ENCODE data around the gene ITGB7.
"Not testable (repeated sequence)": the region's sequence is repeated elsewhere in the genome, so short reads cannot be mapped to it uniquely, and the experiment has no call there.

The ITGB7 gene

GRCh38 chr12:53176750-53177149 is 30.3 kb downstream of the ITGB7 start:
- no peak for DNase-seq

- no peak for DNase-seq
These were observed 32.1 kb downstream of the ITGB7 start for GRCh38 chr12:53174881-53175491.

GRCh38 chr12:53173085-53173715 is 33.9 kb downstream of the ITGB7 start:
- no peak for DNase-seq

GRCh38 chr12:53172352-53172751 is 34.7 kb downstream of the ITGB7 start:
- DNase-seq = no peak

- no peak for DNase-seq
These were observed 35.2 kb downstream of the ITGB7 start for GRCh38 chr12:53171725-53172329.

GRCh38 chr12:53170876-53171724 is 36.0 kb downstream of the ITGB7 start:
- DNase-seq = no peak

- no peak for DNase-seq
These were observed 36.8 kb downstream of the ITGB7 start for GRCh38 chr12:53170215-53170614.

- no peak for DNase-seq
These were observed 37.4 kb downstream of the ITGB7 start for GRCh38 chr12:53169644-53170043.

GRCh38 chr12:53166837-53167236 is 40.2 kb downstream of the ITGB7 start:
- DNase-seq = no peak

- not testable (repeated sequence) for DNase-seq
These were observed 44.0 kb downstream of the ITGB7 start for GRCh38 chr12:53163008-53163407.

GRCh38 chr12:53161119-53161911 is 45.7 kb downstream of the ITGB7 start:
- no peak for DNase-seq

GRCh38 chr12:53160673-53161072 is 46.4 kb downstream of the ITGB7 start:
- no peak for DNase-seq

GRCh38 chr12:53160000-53160399 is 47.1 kb downstream of the ITGB7 start:
- no peak for DNase-seq

GRCh38 chr12:53159195-53159839 is 47.7 kb downstream of the ITGB7 start:
- peak; percentile 88 for DNase-seq

GRCh38 chr12:53152390-53152789 is 54.7 kb downstream of the ITGB7 start:
- DNase-seq = no peak

- DNase-seq = no peak
These were observed 56.0 kb downstream of the ITGB7 start for GRCh38 chr12:53151039-53151438.

- no peak for DNase-seq
These were observed 59.4 kb downstream of the ITGB7 start for GRCh38 chr12:53147653-53148052.

GRCh38 chr12:53147181-53147580 is 59.9 kb downstream of the ITGB7 start:
- no peak for DNase-seq

- no peak for DNase-seq
These were observed 61.4 kb downstream of the ITGB7 start for GRCh38 chr12:53145383-53146260.

- DNase-seq = no peak
These were observed 63.7 kb downstream of the ITGB7 start for GRCh38 chr12:53143355-53143754.

Measured in femur (tissue), 1 donor.